ENCODE data around the gene ADA. TPM values are rescaled to one million over a fixed set of nuclear protein-coding genes. Genes with fewer than 3 reads are reported as not detected.

Gene ADA
- total RNA-seq, 1 donor: 15.9 TPM

- no peaks in the 10 kb centered on the region for H3K27me3 ChIP-seq (ENCODE audit: insufficient read depth, low read length)
- no peak for DNase-seq (ENCODE audit: insufficient read length, low spot score, missing footprints)
- no peak overlapping the region for H3K4me2 ChIP-seq (ENCODE audit: insufficient read depth, low read length)
- no peaks in the 10 kb centered on the region for H3K4me1 ChIP-seq (ENCODE audit: insufficient read depth, low read length)
- H3K27ac ChIP-seq (ENCODE audit: low read depth, low read length): no peak overlapping the region
- H3K9me3 ChIP-seq (ENCODE audit: low read depth, low read length): peaks cover 5% of the 10 kb centered on the region
- H3K4me3 ChIP-seq (ENCODE audit: insufficient read depth, low read length): no peak overlapping the region
- no peak overlapping the region for H2AFZ ChIP-seq (ENCODE audit: low read length)
- TF ChIP-seq CTCF (IDR thresholded peaks at IDR 0.05; ENCODE audit: extremely low read depth, low read depth, low read length): no peak
- H3K36me3 ChIP-seq (ENCODE audit: insufficient read depth, low read length): peaks cover 58% of the 10 kb centered on the region
- peaks cover 2% of the 10 kb centered on the region for H4K20me1 ChIP-seq (ENCODE audit: insufficient read depth, low read length)
- H3K79me2 ChIP-seq (ENCODE audit: insufficient read depth, low read length): no peaks in the 10 kb centered on the region
Measured at GRCh38 chr20:44619294-44619693, 32.2 kb downstream of the ADA start.

- H3K36me3 ChIP-seq (ENCODE audit: insufficient read depth, low read length): peaks cover 62% of the 10 kb centered on the region
- no peak overlapping the region for H2AFZ ChIP-seq (ENCODE audit: low read length)
- no peaks in the 10 kb centered on the region for H3K27me3 ChIP-seq (ENCODE audit: insufficient read depth, low read length)
- peaks cover 5% of the 10 kb centered on the region for H3K9me3 ChIP-seq (ENCODE audit: low read depth, low read length)
- peaks cover 4% of the 10 kb centered on the region for H3K79me2 ChIP-seq (ENCODE audit: insufficient read depth, low read length)
- H3K4me1 ChIP-seq (ENCODE audit: insufficient read depth, low read length): no peaks in the 10 kb centered on the region
- no peak overlapping the region for H3K27ac ChIP-seq (ENCODE audit: low read depth, low read length)
- TF ChIP-seq CTCF (IDR thresholded peaks at IDR 0.05; ENCODE audit: extremely low read depth, low read depth, low read length): no peak
- H3K4me3 ChIP-seq (ENCODE audit: insufficient read depth, low read length): no peak overlapping the region
- H4K20me1 ChIP-seq (ENCODE audit: insufficient read depth, low read length): peaks cover 6% of the 10 kb centered on the region
- peak; percentile 26 for DNase-seq (ENCODE audit: insufficient read length, low spot score, missing footprints)
- no peak overlapping the region for H3K4me2 ChIP-seq (ENCODE audit: insufficient read depth, low read length)
Measured at GRCh38 chr20:44618318-44618731, 33.2 kb downstream of the ADA start.

GRCh38 chr20:44616604-44616964, 34.9 kb downstream of the ADA start:
- H3K27ac ChIP-seq (ENCODE audit: low read depth, low read length): no peak overlapping the region
- H3K27me3 ChIP-seq (ENCODE audit: insufficient read depth, low read length): no peaks in the 10 kb centered on the region
- no peak overlapping the region for H3K4me3 ChIP-seq (ENCODE audit: insufficient read depth, low read length)
- no peak overlapping the region for H3K4me2 ChIP-seq (ENCODE audit: insufficient read depth, low read length)
- H3K4me1 ChIP-seq (ENCODE audit: insufficient read depth, low read length): no peaks in the 10 kb centered on the region
- H4K20me1 ChIP-seq (ENCODE audit: insufficient read depth, low read length): peaks cover 6% of the 10 kb centered on the region
- DNase-seq (ENCODE audit: insufficient read length, low spot score, missing footprints): no peak
- peaks cover 57% of the 10 kb centered on the region for H3K36me3 ChIP-seq (ENCODE audit: insufficient read depth, low read length)
- H3K79me2 ChIP-seq (ENCODE audit: insufficient read depth, low read length): peaks cover 7% of the 10 kb centered on the region
- no peak overlapping the region for H2AFZ ChIP-seq (ENCODE audit: low read length)
- TF ChIP-seq CTCF (IDR thresholded peaks at IDR 0.05; ENCODE audit: extremely low read depth, low read depth, low read length): no peak
- H3K9me3 ChIP-seq (ENCODE audit: low read depth, low read length): no peaks in the 10 kb centered on the region

GRCh38 chr20:44615876-44616603, 35.5 kb downstream of the ADA start:
- H3K27me3 ChIP-seq (ENCODE audit: insufficient read depth, low read length): no peaks in the 10 kb centered on the region
- peaks cover 6% of the 10 kb centered on the region for H4K20me1 ChIP-seq (ENCODE audit: insufficient read depth, low read length)
- H3K27ac ChIP-seq (ENCODE audit: low read depth, low read length): no peak overlapping the region
- H3K4me1 ChIP-seq (ENCODE audit: insufficient read depth, low read length): no peaks in the 10 kb centered on the region
- DNase-seq (ENCODE audit: insufficient read length, low spot score, missing footprints): peak; percentile 61
- peaks cover 7% of the 10 kb centered on the region for H3K79me2 ChIP-seq (ENCODE audit: insufficient read depth, low read length)
- H3K36me3 ChIP-seq (ENCODE audit: insufficient read depth, low read length): peaks cover 57% of the 10 kb centered on the region
- no peak overlapping the region for H3K4me3 ChIP-seq (ENCODE audit: insufficient read depth, low read length)
- H2AFZ ChIP-seq (ENCODE audit: low read length): no peak overlapping the region
- no peak for TF ChIP-seq CTCF (IDR thresholded peaks at IDR 0.05; ENCODE audit: extremely low read depth, low read depth, low read length)
- H3K4me2 ChIP-seq (ENCODE audit: insufficient read depth, low read length): no peak overlapping the region
- H3K9me3 ChIP-seq (ENCODE audit: low read depth, low read length): no peaks in the 10 kb centered on the region
